Stimulated activated CD4-positive, alpha-beta T cell treated with anti-CD3 and anti-CD28 coated beads, TNF-alpha, amount 100 ng/mL, for 24 hours (primary cell): Measurements from ENCODE around the gene FGF18.

Source experiments
- DNase-seq, 3 experiments: peaks; one replicate each; pipeline ENCODE4 v3.0.0-alpha.2; 2020; ENCODE audit warnings: low read depth in 3 of 3

The FGF18 gene

GRCh38 chr5:171442287-171443042 is 23.0 kb downstream of the FGF18 start:
- DNase-seq: no peak

- no peak for DNase-seq
Measured at GRCh38 chr5:171444582-171444981, 25.1 kb downstream of the FGF18 start.

GRCh38 chr5:171445644-171446516 is 26.4 kb downstream of the FGF18 start:
- DNase-seq: no peak

GRCh38 chr5:171447226-171447625 is 27.8 kb downstream of the FGF18 start:
- no peak for DNase-seq

DNA sequence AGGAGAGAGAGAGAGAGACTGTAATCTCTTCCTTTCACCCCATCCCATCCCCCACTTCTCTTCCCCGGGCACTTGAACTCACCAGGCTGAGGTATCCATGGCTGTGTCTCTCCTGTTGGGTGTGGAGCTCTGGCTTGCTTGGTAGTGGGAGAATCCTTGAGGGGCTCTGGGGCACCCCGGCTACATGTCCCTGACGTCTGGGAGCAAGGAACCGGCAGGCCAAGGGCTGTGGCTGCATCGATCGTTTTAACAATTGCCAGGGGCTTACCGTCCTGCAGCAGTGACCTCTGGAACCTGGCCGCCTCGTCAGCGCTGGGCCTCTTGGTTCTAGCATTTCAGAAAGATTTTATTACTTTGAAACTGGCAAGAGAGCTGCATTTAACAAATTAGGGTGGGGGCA is 30.0 kb downstream of the FGF18 start:
- DNase-seq: no peak

DNA sequence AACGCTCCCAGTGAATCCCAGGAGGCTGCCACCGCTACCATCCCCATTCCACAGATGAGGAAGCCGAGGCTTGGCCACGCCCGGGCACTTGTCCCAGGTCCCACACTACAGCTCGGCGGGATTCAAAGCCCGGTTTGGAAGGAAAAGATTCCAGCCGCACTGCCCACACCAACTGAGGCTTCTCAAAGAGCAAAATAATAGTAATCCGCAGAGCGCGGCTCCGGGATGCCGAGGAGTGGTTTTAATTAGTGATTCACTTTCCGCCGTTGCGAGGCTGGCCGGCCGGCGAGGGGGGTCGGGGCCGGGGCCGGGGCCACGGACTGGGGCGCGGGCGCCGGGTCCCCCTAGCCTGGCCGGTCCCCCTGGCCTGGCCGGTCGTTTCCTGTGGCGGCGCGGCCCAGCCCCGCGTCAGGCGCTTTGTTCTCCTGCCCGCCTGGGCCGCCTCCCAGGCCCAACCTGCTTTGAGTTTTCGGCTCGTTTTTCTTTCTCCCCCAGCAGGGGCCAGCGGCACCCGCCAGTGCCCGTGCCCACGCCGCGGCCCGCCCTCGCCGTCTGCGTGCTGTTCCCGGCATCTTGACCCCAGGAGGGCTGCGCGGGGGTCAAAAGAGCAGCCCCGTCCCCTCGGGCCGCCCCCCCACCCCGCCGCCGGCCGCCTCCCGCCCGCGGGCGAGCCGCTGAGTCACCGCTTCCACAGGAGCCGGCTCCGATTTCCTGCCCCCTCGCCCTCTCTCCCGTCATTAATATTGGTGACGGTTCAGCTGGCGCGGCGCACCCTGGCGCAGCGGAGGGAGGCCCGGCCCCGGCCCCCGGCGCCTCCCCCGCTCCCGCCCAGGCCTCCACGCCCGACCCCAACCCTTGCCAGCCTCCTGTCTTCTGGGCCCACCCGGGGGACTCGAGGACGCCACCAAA is 31.2 kb downstream of the FGF18 start:
- peak in 1 of 3 experiments; percentile 34 for DNase-seq

GRCh38 chr5:171451421-171451820 is 32.0 kb downstream of the FGF18 start:
- no peak for DNase-seq

GRCh38 chr5:171453056-171453725 is 33.7 kb downstream of the FGF18 start:
- DNase-seq: no peak

- no peak for DNase-seq
Measured at GRCh38 chr5:171453988-171454387, 34.5 kb downstream of the FGF18 start.

DNA sequence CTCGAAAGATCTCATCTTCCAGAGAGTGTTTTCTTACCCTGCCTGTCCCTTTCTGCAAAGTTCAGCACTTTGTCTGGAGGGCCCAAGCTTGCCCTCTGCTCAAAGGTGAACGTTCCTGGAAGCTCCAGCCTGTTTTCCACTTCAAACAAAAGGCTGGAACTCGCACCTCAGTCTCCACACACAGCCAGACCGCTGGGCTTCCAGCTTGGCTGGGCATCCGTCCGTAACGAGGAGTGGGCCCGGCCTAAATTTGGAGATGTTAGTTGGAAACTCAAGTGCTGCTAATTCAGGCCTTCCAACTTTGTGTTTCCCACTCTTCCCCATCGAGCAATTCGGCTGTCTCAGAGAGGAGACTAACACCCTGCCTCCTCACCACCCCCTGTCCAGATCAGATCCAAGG is 35.1 kb downstream of the FGF18 start:
- no peak for DNase-seq

- no peak for DNase-seq
Measured at GRCh38 chr5:171455522-171455921, 36.1 kb downstream of the FGF18 start.

DNA sequence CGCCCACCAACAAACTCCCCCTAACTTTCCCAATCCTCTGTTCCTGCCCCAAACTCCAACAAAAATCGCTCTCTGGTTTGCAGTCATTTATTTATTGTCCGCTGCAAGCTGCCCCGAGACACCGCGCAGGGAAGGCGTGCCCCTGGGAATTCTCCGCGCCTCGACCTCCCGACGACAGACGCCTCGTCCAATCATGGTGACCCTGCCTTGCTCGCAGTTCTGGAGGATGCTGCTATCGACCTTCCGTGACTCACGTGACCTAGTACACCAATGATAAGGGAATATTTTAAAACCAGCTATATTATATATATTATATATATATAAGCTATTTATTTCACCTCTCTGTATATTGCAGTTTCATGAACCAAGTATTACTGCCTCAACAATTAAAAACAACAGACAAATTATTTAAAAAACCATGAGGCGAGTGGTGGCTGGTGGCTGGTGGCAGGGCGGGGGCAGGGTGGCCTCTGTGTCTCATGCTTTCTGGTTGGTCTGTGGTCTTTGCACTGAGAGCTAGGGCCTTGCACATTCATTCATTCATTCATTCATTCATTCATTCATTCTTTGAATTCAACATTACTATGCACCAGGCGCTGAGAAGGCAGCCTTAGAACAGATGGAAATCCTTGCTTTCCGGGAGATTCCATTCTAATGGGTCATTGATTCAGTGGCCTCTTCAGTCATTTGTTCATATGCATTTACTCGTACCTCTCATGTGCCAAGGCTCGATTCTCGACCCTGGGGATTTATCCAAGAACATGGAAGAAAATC is 37.9 kb downstream of the FGF18 start:
- DNase-seq: no peak

DNA sequence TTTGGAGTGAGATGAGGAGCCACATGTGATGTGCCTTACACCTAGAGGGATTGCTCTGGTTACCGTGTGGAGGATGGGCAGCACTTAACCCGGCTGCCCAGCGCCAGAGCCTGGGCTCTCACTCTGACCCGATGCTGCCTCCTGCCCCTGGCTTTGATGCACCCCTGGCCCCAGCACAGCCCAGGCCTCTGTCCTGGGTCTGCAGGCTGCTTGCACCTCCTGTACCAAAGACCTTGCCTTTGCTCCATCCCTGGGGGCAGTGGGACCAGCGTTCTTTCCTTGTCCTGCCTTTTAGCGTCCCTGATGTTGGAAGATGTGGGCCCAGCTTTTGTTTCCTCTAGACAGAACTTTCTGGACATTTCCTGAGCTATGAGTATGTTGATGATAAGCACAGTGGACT is 40.4 kb downstream of the FGF18 start:
- no peak for DNase-seq

- no peak for DNase-seq
Measured at GRCh38 chr5:171462136-171462927, 42.9 kb downstream of the FGF18 start.

DNA sequence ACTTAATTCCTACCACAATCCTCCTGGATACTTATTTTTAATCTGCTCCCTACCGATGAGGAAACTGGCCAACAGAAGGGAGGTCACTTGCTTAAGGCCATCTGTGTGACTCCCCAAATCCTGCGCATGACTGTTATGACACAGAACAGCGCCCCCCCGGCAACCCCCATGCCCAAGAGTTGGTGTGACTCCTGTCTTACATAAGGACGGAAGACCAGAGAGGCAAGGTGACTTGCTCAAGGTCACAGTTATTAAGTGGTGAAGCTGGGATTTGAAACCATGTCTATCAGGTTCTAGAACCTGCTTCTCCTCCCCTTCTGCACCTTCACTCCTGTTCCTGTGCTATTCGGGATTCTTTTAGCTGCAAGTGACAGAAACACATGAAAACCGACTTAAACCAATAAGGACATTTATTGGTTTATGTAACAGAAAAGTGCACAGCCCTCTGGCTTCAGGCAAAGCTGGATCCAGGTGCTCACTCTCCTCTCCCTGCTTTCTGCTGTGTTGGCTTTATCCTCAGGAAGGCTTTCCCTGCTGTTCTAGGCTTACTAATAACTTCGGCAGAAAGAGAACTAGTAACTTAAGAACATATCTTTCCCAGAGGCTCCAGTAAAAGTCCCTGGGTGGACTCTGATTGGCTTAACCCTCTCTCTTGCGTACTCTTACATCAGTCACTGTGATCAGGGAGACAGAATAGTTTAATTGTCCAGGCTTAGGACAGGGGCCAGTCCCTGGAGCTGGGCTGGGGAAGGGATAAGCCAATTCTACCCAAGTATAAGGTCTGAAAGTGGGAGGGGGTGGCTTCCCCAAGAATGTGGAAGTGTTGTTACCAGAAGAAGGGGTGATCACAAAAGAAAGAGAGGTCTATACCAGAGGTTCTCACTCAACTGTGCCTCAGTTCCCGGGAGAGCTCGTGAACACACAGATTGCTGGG is 43.7 kb downstream of the FGF18 start:
- DNase-seq: no peak

DNA sequence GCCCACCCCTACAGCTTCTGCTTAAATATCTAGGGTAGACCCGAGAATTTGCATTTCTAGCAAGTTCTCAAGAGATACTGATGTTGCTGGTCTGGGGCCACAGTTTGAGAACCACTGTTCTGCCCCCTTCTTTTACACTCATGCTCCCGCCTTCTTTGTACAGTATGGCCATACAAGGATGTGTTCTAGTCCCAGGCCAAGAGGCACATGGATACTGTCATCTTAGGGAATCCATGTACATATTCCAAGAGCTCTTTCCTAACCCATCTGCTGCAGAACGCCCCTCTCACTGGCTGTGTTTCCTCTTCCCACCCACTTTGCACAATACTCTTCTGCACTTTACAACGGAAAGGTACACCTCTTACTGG is 44.4 kb downstream of the FGF18 start:
- DNase-seq: no peak

GRCh38 chr5:171464829-171465228 is 45.4 kb downstream of the FGF18 start:
- DNase-seq: no peak

DNA sequence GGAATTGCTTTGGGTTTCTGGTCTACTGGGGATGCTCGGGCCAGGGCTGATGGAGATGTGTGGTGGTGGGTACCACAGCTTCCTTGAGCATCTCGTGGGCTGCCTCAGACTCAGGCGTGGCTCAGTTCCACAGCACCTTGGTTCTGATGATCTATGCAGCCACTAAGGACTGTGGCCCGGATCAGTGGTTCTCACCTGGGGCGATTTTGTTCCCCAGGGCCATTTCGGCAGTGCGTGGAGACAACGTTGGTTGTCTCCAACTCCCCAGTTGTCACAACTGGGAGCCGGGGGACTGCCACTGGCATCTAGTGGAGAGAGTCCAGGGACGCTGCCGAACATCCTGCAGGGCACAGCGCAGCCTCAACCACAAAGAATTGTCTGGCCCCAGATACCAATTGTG is 47.7 kb downstream of the FGF18 start:
- DNase-seq: no peak

DNA sequence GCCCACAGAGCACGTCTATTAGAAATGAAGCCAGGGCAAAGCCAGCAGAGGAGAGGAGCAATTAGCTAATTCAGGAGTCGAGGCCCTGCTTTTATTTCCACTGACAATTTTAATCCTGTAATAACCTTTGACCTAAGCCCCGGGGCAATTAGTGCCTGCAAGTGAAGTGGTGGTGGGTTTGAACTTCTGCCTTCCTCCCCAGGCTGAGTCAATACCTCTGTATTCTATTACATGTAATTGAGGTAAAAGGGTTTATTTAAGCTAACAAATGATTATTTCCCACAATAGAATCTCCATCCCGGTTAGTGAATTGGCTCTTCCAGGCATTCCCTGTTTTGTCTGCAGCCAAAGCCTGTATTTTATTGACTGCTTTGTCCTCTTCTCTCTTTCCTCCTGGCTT is 49.9 kb downstream of the FGF18 start:
- no peak for DNase-seq
